K562 (cell line): ENCODE measurements around the gene CDHR2. TPM values are rescaled to one million over a fixed set of nuclear protein-coding genes. Genes with fewer than 3 reads are reported as not detected.

Experiments used
- ATAC-seq: fragments of 200-7000 bp; cut with Tn5 transposase; 3 replicates; pipeline ENCODE4 v1.9.1; 2020; ENCODE audit warnings: moderate library complexity
- BruUV-seq: library from RNA; stranded (reverse); fragments of 400-500 nt; replicated peaks from 2 replicates; lab custom pipeline; 2021; lab: Mats Ljungman, UMichigan
- CTCF ChIA-PET: fragments of 300-600 bp; formaldehyde crosslinking; extraction: SDS; loops from one replicate; lab custom pipeline; 2021; ENCODE audit warnings: low intra/inter-chr PET ratio; lab: Yijun Ruan, JAX
- POLR2A ChIA-PET: fragments of 300-600, 350-650 bp; sonication (Branson Sonifier 250); formaldehyde crosslinking; extraction: SDS; loops from one replicate; lab custom pipeline; 2021; ENCODE audit warnings: antibody characterized with exemption, inconsistent platforms; lab: Yijun Ruan, JAX
- DNase-seq, 4 experiments: peaks; one replicate each; pipeline versions ENCODE4 v3.0.0 to v3.0.0-alpha.2; 2011 to 2018; ENCODE audit warnings: low spot score in 3 of 4, mixed read lengths in 3 of 4; ENCODE audit errors: extremely low read depth in 1 of 4
- FAIRE-seq: peaks from 2 replicates; lab custom pipeline; 2011; peaks lifted over from hg19 to GRCh38; lab: Jason Lieb, UNC
- H2AFZ ChIP-seq: 2 replicates; pipeline ENCODE4 v1.6.0; 2011; ENCODE audit warnings: low read depth, low read length, control low read depth, inconsistent platforms
- H3K27ac ChIP-seq: fragments of 200-600 bp; 3 replicates; pipeline ENCODE4 v1.8.0; 2011; ENCODE audit warnings: low read depth, mild to moderate bottlenecking, control low read depth, inconsistent platforms, low read length, moderate library complexity, mixed read lengths; ENCODE audit errors: extremely low read depth
- H3K27me3 ChIP-seq, 2 experiments: fragments of 300-600 bp in 1 of 2; 2 replicates in 1 of 2; 3 replicates in 1 of 2; pipeline versions ENCODE4 v1.6.0 to v1.8.0; 2011; ENCODE audit warnings: inconsistent platforms in 2 of 2, low read length in 2 of 2, mild to moderate bottlenecking in 1 of 2, mixed read lengths in 1 of 2, moderate library complexity in 1 of 2; ENCODE audit not compliant: control insufficient read depth in 2 of 2, insufficient read depth in 2 of 2
- H3K36me3 ChIP-seq: fragments of 300-600 bp; 3 replicates; pipeline ENCODE4 v1.8.0; 2011; ENCODE audit warnings: mild to moderate bottlenecking, low read length, inconsistent platforms; ENCODE audit not compliant: control insufficient read depth, insufficient read depth
- H3K4me1 ChIP-seq, 2 experiments: fragments of 200-600 bp in 1 of 2; replicated peaks in 1 of 2; 2 replicates in 1 of 2; 3 replicates in 1 of 2; pipeline versions ENCODE4 v1.5.1 to v1.8.0; 2011; ENCODE audit warnings: inconsistent platforms in 2 of 2, low read length in 2 of 2, mild to moderate bottlenecking in 1 of 2, mixed read lengths in 1 of 2, moderate library complexity in 1 of 2; ENCODE audit not compliant: control insufficient read depth in 2 of 2, insufficient read depth in 2 of 2
- H3K4me2 ChIP-seq: 2 replicates; pipeline ENCODE4 v1.6.1; 2011; ENCODE audit warnings: low read length, control low read depth, inconsistent platforms, mixed read lengths; ENCODE audit not compliant: insufficient read depth
- H3K4me3 ChIP-seq: fragments of 200-600 bp; sonication (generic), shearing (Covaris generic); 2 replicates; pipeline ENCODE4 v1.5.1; 2016; ENCODE audit warnings: control low read depth, inconsistent platforms
- H3K79me2 ChIP-seq: fragments of 200-600 bp; 3 replicates; pipeline ENCODE4 v1.8.0; 2011; ENCODE audit warnings: low read length, inconsistent platforms; ENCODE audit not compliant: control insufficient read depth, insufficient read depth
- H3K9ac ChIP-seq, 2 experiments: 2 replicates each; pipeline versions ENCODE4 v1.6.0 to v1.6.1; 2011; ENCODE audit warnings: low read depth in 2 of 2, low read length in 2 of 2, control low read depth in 1 of 2, inconsistent platforms in 1 of 2, mild to moderate bottlenecking in 1 of 2, mixed read lengths in 1 of 2; ENCODE audit not compliant: insufficient read depth in 1 of 2
- H3K9me1 ChIP-seq: one replicate; pipeline ENCODE4 v1.6.0; 2011; ENCODE audit warnings: inconsistent platforms, mild to moderate bottlenecking, low read length, moderate library complexity; ENCODE audit not compliant: control insufficient read depth, insufficient read depth
- H3K9me3 ChIP-seq: replicated peaks from 2 replicates; pipeline ENCODE4 v1.5.1; 2011; ENCODE audit warnings: low read depth, low read length, inconsistent platforms; ENCODE audit not compliant: control insufficient read depth, insufficient read depth
- H4K20me1 ChIP-seq: replicated peaks from 2 replicates; pipeline ENCODE4 v1.6.1; 2011; ENCODE audit warnings: low read length, inconsistent platforms, mixed read lengths; ENCODE audit not compliant: control insufficient read depth, insufficient read depth
- ATF3 ChIP-seq, 2 experiments: fragments of 450-650 bp in 1 of 2; sonication (generic) in 1 of 2; formaldehyde crosslinking in 1 of 2; IDR thresholded peaks in 1 of 2; conservative IDR thresholded peaks in 1 of 2; 2 replicates each; pipeline versions ENCODE4 v1.6.1 to v1.8.1; 2016 to 2023; ENCODE audit warnings: mild to moderate bottlenecking in 2 of 2, moderate library complexity in 2 of 2, inconsistent platforms in 1 of 2, missing genetic modification reagents in 1 of 2
- ETS1 ChIP-seq: conservative IDR thresholded peaks from 2 replicates; pipeline ENCODE4 v1.6.1; 2011; ENCODE audit warnings: low read depth, mild to moderate bottlenecking, low read length; ENCODE audit not compliant: control insufficient read depth
- HMGN3 ChIP-seq: IDR thresholded peaks from 2 replicates; pipeline ENCODE4 v1.6.1; 2011; ENCODE audit warnings: borderline replicate concordance, low read depth, mild to moderate bottlenecking, mixed read lengths, low read length; ENCODE audit not compliant: insufficient read length; ENCODE audit errors: extremely low read depth
- JUNB ChIP-seq: fragments of 450-650 bp; formaldehyde crosslinking; conservative IDR thresholded peaks from 2 replicates; pipeline ENCODE4 v1.4.0; 2020; ENCODE audit warnings: mild to moderate bottlenecking
- MAZ ChIP-seq, 2 experiments: fragments of 450-650 bp in 1 of 2; sonication (generic) in 1 of 2; formaldehyde crosslinking; IDR thresholded peaks in 1 of 2; conservative IDR thresholded peaks in 1 of 2; 2 replicates each; pipeline versions ENCODE4 v1.4.0 to v1.5.0; 2020; ENCODE audit warnings: mild to moderate bottlenecking in 1 of 2, missing genetic modification reagents in 1 of 2
- MYC ChIP-seq, 2 experiments: fragments of 250-450 bp in 1 of 2; sonication (Bioruptor Pico) in 1 of 2; IDR thresholded peaks; 2 replicates each; pipeline versions ENCODE4 v1.5.1 to v1.6.1; 2012 to 2021; ENCODE audit warnings: low read depth in 2 of 2, borderline replicate concordance in 1 of 2, improper control_type of control experiment in 1 of 2, low read length in 1 of 2, mild to moderate bottlenecking in 1 of 2, moderate library complexity in 1 of 2
- PCBP1 ChIP-seq: fragments of 200-400 bp; formaldehyde crosslinking; IDR thresholded peaks from 2 replicates; pipeline ENCODE4 v1.6.1; 2018; ENCODE audit warnings: mild to moderate bottlenecking, low read depth, low read length; ENCODE audit not compliant: poor library complexity, severe bottlenecking
- PHF8 ChIP-seq: fragments of 200-600 bp; sonication (generic); IDR thresholded peaks from 2 replicates; pipeline ENCODE4 v1.6.1; 2012; ENCODE audit warnings: mixed run types, mild to moderate bottlenecking, inconsistent platforms, low read length, moderate library complexity, borderline replicate concordance
- PTTG1 ChIP-seq: fragments of 450-650 bp; IDR thresholded peaks from 2 replicates; pipeline ENCODE4 v1.6.1; 2016; ENCODE audit warnings: low read depth, mild to moderate bottlenecking, missing genetic modification characterization, missing compliant biosample characterization
- RAD21 ChIP-seq, 2 experiments: fragments of 250-450 bp in 1 of 2; fragments of 450-650 bp in 1 of 2; sonication (Bioruptor Pico) in 1 of 2; formaldehyde crosslinking in 1 of 2; IDR thresholded peaks in 1 of 2; conservative IDR thresholded peaks in 1 of 2; 2 replicates each; pipeline versions ENCODE4 v1.4.0 to v1.8.0; 2020 to 2022; ENCODE audit warnings: mild to moderate bottlenecking in 2 of 2, moderate library complexity in 1 of 2
- RHOXF2B ChIP-seq: fragments of 250-450 bp; sonication (Bioruptor Pico); conservative IDR thresholded peaks from 2 replicates; pipeline ENCODE4 v1.5.1; 2021
- SRSF9 ChIP-seq: fragments of 200-400 bp; formaldehyde crosslinking; IDR thresholded peaks from 2 replicates; pipeline ENCODE4 v1.6.1; 2017; ENCODE audit warnings: low read depth, low read length, borderline replicate concordance
- ZNF445 ChIP-seq: fragments of 250-450 bp; sonication (Bioruptor Pico); IDR thresholded peaks from 2 replicates; pipeline ENCODE4 v1.4.0; 2020; ENCODE audit warnings: low read depth, mild to moderate bottlenecking, moderate library complexity
- WGBS: fragments of 100-300 bp; shearing (Covaris generic); methylation state at CpG from one replicate; pipeline ENCODE4 v1.1.6; 2016; ENCODE audit warnings: low coverage, mixed read lengths; ENCODE audit not compliant: insufficient coverage; ENCODE audit errors: missing lambda C conversion rate; 5-methylcytosine and 5-hydroxymethylcytosine counted together
- in situ Hi-C: fragments of 300-500 bp; cut with MboI; formaldehyde crosslinking; loops from 4 replicates; pipeline ENCODE4 v1.15.0; 2018; ENCODE audit warnings: inconsistent platforms, mixed read lengths
- intact Hi-C: fragments of 100-400 bp; cut with micrococcal nuclease; formaldehyde crosslinking; loops from 2 replicates; pipeline ENCODE4 v1.14.2; 2022
- polyA plus RNA-seq, 8 experiments: library from polyadenylated mRNA; depleted of rRNA in 4 of 8; stranded (reverse) in 5 of 8; unstranded in 3 of 8; fragments of >200 nt; fragmentation: Nextera tagmentation in 2 of 8; fragmentation: Illumina TruSeq in 1 of 8; extraction: Ambion mirVana in 2 of 8; extraction: Trizol in 1 of 8; gene quantifications; 2 replicates each; pipeline versions ENCODE4 v1.2.1 to v1.2.3, GENCODE V29; 2011 to 2014; ENCODE audit warnings: inconsistent platforms in 1 of 8, missing spikeins in 1 of 8
- total RNA-seq, 7 experiments: library from RNA; depleted of rRNA in 6 of 7; stranded (reverse); fragments of >200 nt in 6 of 7; fragmentation: Illumina TruSeq in 2 of 7; extraction: Trizol in 2 of 7; gene quantifications; 2 replicates each; pipeline versions ENCODE4 v1.2.1 to v1.2.3, GENCODE V29; 2011 to 2021; ENCODE audit warnings: low replicate concordance in 1 of 7

CDHR2 gene
- total and polyA plus RNA-seq, 9 of the 15 experiments (the other 6 are each of a cell fraction or from before 2014, with no cell fraction given): 0.01 to 0.62 (median 0.09) TPM; not detected in 2

- in situ Hi-C loops: no loop called here
- TF ChIP-seq ATF3 (IDR thresholded peaks at IDR 0.05) (no peak), ATF3 (CRISPR knock-in tag; conservative IDR thresholded peaks at IDR 0.05) (0 out of 2 replicates have a peak, but pooled peaks have one; percentile 63), JUNB (CRISPR knock-in tag) (no peak), SRSF9 (no peak), PCBP1 (peak; percentile 62), MAZ (CRISPR knock-in tag; conservative IDR thresholded peaks at IDR 0.05 in 1 of 2, IDR thresholded peaks at IDR 0.05 in 1 of 2) (peak in 1 of 2 experiments; percentile 11; a peak in 2 of 4 replicates), PHF8 (peak; percentile 56; the same call in 1 of the 2 replicates), RHOXF2B (no peak), RAD21 (CRISPR knock-in tag; conservative IDR thresholded peaks at IDR 0.05 in 1 of 2, IDR thresholded peaks at IDR 0.05 in 1 of 2) (peak in 1 of 2 experiments; percentile 57; a peak in 2 of 4 replicates), ZNF445 (CRISPR knock-in tag) (no peak), ETS1 (0 out of 2 replicates have a peak, but pooled peaks have one; percentile 27), HMGN3 (peak; percentile 62), MYC (IDR thresholded peaks at IDR 0.05; ENCODE audit: low read depth, low read length) (peak; percentile 81), MYC (CRISPR knock-in tag; IDR thresholded peaks at IDR 0.05; ENCODE audit: borderline replicate concordance, low read depth) (no peak), PTTG1 (tag) (no peak)
Observed at GRCh38 chr5:176542596-176543427, 6.3 kb upstream of the CDHR2 start.

More at GRCh38 chr5:176542596-176543427, 6.3 kb upstream of the CDHR2 start:
- ATAC-seq (peak; percentile 48), FAIRE-seq (no peak), DNase-seq (peak; percentile 67 to 86 (median 82))
- H3K79me2 ChIP-seq: peaks cover 23% of the 10 kb centered on the region
- no peaks in the 10 kb centered on the region; the same call in 2 of the 3 replicates for H3K36me3 ChIP-seq
- no peaks in the 10 kb centered on the region for H3K9me1 ChIP-seq
- peaks cover 41 to 45% of the 10 kb centered on the region in 2 experiments for H3K4me1 ChIP-seq
- H3K27ac ChIP-seq: peak overlapping the region; percentile 94
- BruUV-seq: no TSS peak
- intact Hi-C loops: loop anchor here (2.0 kb wide), 1 partner anchor 126 kb away; the partner anchor contains the start of gene CLTB
- H3K4me2 ChIP-seq: peak overlapping the region; percentile 94
- peak overlapping the region; percentile 51 for H3K4me3 ChIP-seq
- WGBS: under 1% methylated on average over 71 of the region's 110 CpGs
- H4K20me1 ChIP-seq: no peaks in the 10 kb centered on the region
- H3K27me3 ChIP-seq: no peaks in the 10 kb centered on the region
- POLR2A ChIA-PET: interaction anchor here (0.6 to 1.3 kb wide), 4 partner anchors 9 to 127 kb away, joined by 3 to 7 read pairs (median 4); partner anchors contain the start of gene CLTB
- H3K9ac ChIP-seq: peak overlapping the region; percentile 84 to 94
- CTCF ChIA-PET: interaction anchor here (0.6 to 2.1 kb wide), 4 partner anchors 95 to 223 kb away, joined by 3 to 7 read pairs (median 4); partner anchors contain the start of gene CLTB
- peak overlapping the region; percentile 97 for H2AFZ ChIP-seq
- no peaks in the 10 kb centered on the region for H3K9me3 ChIP-seq
